Ovary (tissue), 3 donors: Measurements from ENCODE around the gene HK1.

Experiments
- POLR2A ChIP-seq: fragments of 450-650 bp; IDR thresholded peaks from one replicate; pipeline ENCODE4 v1.6.1; 2017; ENCODE audit warnings: antibody characterized with exemption, mild to moderate bottlenecking, moderate library complexity
- TF ChIP-seq, protein P1 (sequence below), 3 donors: fragments of 450-650 bp in 2 of 3; fragments of 200-600 bp in 1 of 3; IDR thresholded peaks; one replicate each; pipeline versions ENCODE4 v1.5.1 to v1.8.0; 2016 to 2022; ENCODE audit warnings: antibody characterized with exemption in 3 of 3, mild to moderate bottlenecking in 1 of 3
- donor health status: DM: no; HTN: no; CAD: no.

DNA sequence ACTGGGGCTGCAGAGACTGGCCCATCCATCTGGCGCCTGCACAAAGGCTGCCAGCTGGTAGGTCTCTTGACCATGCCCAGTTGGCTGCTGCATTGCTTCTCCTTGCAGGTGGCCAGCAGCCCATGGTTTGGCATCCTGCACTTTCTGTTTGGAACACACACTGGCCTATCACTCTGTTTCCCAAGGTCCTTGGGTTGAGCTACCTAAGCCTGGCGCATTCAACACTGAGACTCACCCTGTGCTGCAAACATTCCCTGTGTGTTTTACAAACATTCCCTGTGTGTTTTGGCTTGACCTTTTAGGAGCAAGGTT, 83.0 kb downstream of the HK1 start:
- TF ChIP-seq, protein P1, sequence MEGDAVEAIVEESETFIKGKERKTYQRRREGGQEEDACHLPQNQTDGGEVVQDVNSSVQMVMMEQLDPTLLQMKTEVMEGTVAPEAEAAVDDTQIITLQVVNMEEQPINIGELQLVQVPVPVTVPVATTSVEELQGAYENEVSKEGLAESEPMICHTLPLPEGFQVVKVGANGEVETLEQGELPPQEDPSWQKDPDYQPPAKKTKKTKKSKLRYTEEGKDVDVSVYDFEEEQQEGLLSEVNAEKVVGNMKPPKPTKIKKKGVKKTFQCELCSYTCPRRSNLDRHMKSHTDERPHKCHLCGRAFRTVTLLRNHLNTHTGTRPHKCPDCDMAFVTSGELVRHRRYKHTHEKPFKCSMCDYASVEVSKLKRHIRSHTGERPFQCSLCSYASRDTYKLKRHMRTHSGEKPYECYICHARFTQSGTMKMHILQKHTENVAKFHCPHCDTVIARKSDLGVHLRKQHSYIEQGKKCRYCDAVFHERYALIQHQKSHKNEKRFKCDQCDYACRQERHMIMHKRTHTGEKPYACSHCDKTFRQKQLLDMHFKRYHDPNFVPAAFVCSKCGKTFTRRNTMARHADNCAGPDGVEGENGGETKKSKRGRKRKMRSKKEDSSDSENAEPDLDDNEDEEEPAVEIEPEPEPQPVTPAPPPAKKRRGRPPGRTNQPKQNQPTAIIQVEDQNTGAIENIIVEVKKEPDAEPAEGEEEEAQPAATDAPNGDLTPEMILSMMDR (IDR thresholded peaks at IDR 0.05) = no peak
- TF ChIP-seq POLR2A = no peak
